Thyroid gland (tissue), 4 donors: ENCODE results near the gene RASSF4.

Experiments used
- POLR2A ChIP-seq, 2 donors: fragments of 450-650 bp; IDR thresholded peaks; one replicate each; pipeline ENCODE4 v1.6.1; 2017; ENCODE audit warnings: antibody characterized with exemption in 2 of 2, mild to moderate bottlenecking in 2 of 2, moderate library complexity in 1 of 2
- TF ChIP-seq, protein P1 (sequence below), 6 experiments: fragments of 200-600 bp in 3 of 6; fragments of 450-650 bp in 3 of 6; sonication (generic) in 3 of 6; IDR thresholded peaks; one replicate each; pipeline ENCODE4 v1.5.1; 2016 to 2019; ENCODE audit warnings: antibody characterized with exemption in 6 of 6, mild to moderate bottlenecking in 2 of 6, inconsistent platforms in 1 of 6, moderate library complexity in 1 of 6

DNA sequence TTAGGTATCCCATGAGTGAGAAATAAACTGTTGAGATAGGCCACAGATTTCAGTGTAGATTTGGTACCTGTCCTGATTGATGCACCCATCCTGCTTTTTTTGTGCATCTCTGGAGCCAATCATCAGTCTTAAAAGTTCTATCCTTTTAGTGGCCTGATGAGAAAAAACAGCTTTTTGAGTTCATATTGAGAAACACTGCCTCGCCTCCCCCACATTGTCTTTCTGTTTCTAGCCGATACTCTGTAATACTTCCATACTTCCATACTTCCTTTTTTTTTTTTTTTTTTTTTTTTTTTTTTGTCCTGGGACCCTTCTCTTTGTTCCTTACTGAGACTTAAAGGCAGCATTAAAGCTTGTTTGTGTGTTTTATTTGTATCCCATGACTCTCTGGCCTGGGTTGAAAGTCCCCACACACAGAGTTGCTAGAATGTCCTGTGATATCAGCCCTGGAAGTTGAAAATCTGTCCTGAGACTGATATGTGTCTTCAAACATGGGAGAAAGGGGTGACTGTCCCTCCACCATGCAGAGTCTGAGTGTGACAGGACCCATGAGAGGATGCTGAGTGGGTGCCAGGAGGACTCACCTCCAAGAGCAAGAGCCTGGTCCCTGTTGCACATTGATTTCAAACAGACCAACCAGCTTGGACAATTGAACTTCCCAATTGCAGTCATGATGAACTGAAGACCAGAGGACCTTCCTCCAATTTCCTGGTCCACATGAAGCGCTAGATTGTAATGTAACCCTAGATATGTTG is 46.9 kb downstream of the RASSF4 start:
- no peak for TF ChIP-seq POLR2A (IDR thresholded peaks at IDR 0.05)
- TF ChIP-seq, protein P1, sequence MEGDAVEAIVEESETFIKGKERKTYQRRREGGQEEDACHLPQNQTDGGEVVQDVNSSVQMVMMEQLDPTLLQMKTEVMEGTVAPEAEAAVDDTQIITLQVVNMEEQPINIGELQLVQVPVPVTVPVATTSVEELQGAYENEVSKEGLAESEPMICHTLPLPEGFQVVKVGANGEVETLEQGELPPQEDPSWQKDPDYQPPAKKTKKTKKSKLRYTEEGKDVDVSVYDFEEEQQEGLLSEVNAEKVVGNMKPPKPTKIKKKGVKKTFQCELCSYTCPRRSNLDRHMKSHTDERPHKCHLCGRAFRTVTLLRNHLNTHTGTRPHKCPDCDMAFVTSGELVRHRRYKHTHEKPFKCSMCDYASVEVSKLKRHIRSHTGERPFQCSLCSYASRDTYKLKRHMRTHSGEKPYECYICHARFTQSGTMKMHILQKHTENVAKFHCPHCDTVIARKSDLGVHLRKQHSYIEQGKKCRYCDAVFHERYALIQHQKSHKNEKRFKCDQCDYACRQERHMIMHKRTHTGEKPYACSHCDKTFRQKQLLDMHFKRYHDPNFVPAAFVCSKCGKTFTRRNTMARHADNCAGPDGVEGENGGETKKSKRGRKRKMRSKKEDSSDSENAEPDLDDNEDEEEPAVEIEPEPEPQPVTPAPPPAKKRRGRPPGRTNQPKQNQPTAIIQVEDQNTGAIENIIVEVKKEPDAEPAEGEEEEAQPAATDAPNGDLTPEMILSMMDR (IDR thresholded peaks at IDR 0.05), result no peak
